ENCODE data around the gene SLCO4A1. TPM values are rescaled to one million over a fixed set of nuclear protein-coding genes. Genes with fewer than 3 reads are reported as not detected.

SLCO4A1 gene
- polyA plus RNA-seq, 3 donors, result 3.3 to 4.4 (median 3.5) TPM

- no peak for DNase-seq
Observed at GRCh38 chr20:62606551-62607201, 35.6 kb upstream of the SLCO4A1 start.

- no peak for DNase-seq
Observed at GRCh38 chr20:62607366-62608217, 34.7 kb upstream of the SLCO4A1 start.

GRCh38 chr20:62608218-62608565 is 34.1 kb upstream of the SLCO4A1 start:
- no peak for DNase-seq

GRCh38 chr20:62609279-62609720 is 33.0 kb upstream of the SLCO4A1 start:
- no peak for DNase-seq

- no peak for DNase-seq
Observed at GRCh38 chr20:62609811-62610757, 32.2 kb upstream of the SLCO4A1 start.

- no peak for DNase-seq
Observed at GRCh38 chr20:62611012-62611411, 31.3 kb upstream of the SLCO4A1 start.

GRCh38 chr20:62611819-62612218 is 30.5 kb upstream of the SLCO4A1 start:
- no peak for DNase-seq

- no peak for DNase-seq
Observed at GRCh38 chr20:62614085-62614960, 28.0 kb upstream of the SLCO4A1 start.

- no peak for DNase-seq
Observed at GRCh38 chr20:62614961-62615680, 27.2 kb upstream of the SLCO4A1 start.

GRCh38 chr20:62615750-62616251 is 26.5 kb upstream of the SLCO4A1 start:
- DNase-seq, result no peak

- DNase-seq, result no peak
Observed at GRCh38 chr20:62616728-62617621, 25.3 kb upstream of the SLCO4A1 start.

- DNase-seq, result no peak
Observed at GRCh38 chr20:62617711-62618483, 24.4 kb upstream of the SLCO4A1 start.

GRCh38 chr20:62618611-62619529 is 23.4 kb upstream of the SLCO4A1 start:
- no peak for DNase-seq

GRCh38 chr20:62620625-62621024 is 21.7 kb upstream of the SLCO4A1 start:
- no peak for DNase-seq

- no peak for DNase-seq
Observed at GRCh38 chr20:62621251-62622110, 20.8 kb upstream of the SLCO4A1 start.

- DNase-seq, result no peak
Observed at GRCh38 chr20:62622178-62622876, 20.0 kb upstream of the SLCO4A1 start.

All from renal pelvis (tissue), 4 donors.